Prostate gland (tissue), 2 donors: ENCODE results near the gene JDP2. TPM values are rescaled to one million over a fixed set of nuclear protein-coding genes. Genes with fewer than 3 reads are reported as not detected.

Source experiments
- DNase-seq: peaks from one replicate; pipeline ENCODE4 v3.0.0-alpha.2; 2019; ENCODE audit warnings: low spot score
- H3K27ac ChIP-seq, 2 donors: fragments of 200-600 bp; sonication (generic); 2 replicates each; pipeline ENCODE4 v1.5.1; 2017 to 2019
- H3K27me3 ChIP-seq: fragments of 200-600 bp; sonication (generic); replicated peaks from 2 replicates; pipeline ENCODE4 v1.5.1; 2019; ENCODE audit not compliant: insufficient read depth
- H3K36me3 ChIP-seq, 2 donors: fragments of 200-600 bp; sonication (generic); 1 replicate in 1 of 2; 2 replicates in 1 of 2; pipeline versions ENCODE4 v1.5.1 to v1.8.1; 2017 to 2019
- H3K4me1 ChIP-seq: fragments of 200-600 bp; sonication (generic); replicated peaks from 2 replicates; pipeline ENCODE4 v1.5.1; 2019
- H3K4me3 ChIP-seq, 2 donors: fragments of 200-600 bp; sonication (generic); 2 replicates each; pipeline ENCODE4 v1.5.1; 2017 to 2019
- H3K9me3 ChIP-seq: fragments of 200-600 bp; sonication (generic); 2 replicates; pipeline ENCODE4 v1.5.1; 2017
- CTCF ChIP-seq, 4 experiments: fragments of 200-600 bp in 2 of 4; fragments of 450-650 bp in 2 of 4; sonication (generic) in 2 of 4; IDR thresholded peaks; 1 replicate in 3 of 4; 2 replicates in 1 of 4; pipeline ENCODE4 v1.5.1; 2016 to 2019; ENCODE audit warnings: antibody characterized with exemption in 4 of 4, mild to moderate bottlenecking in 2 of 4, moderate library complexity in 2 of 4
- POLR2A ChIP-seq: fragments of 450-650 bp; IDR thresholded peaks from one replicate; pipeline ENCODE4 v1.6.1; 2016; ENCODE audit warnings: antibody characterized with exemption, mild to moderate bottlenecking
- POLR2AphosphoS5 ChIP-seq: sonication (generic); formaldehyde crosslinking; IDR thresholded peaks from one replicate; pipeline ENCODE4 v1.6.1; 2017; ENCODE audit warnings: antibody characterized with exemption
- WGBS: methylation state at CpG from one replicate; pipeline ENCODE4 v1.1.5; 2018; 5-methylcytosine and 5-hydroxymethylcytosine counted together
- intact Hi-C: fragments of 100-400 bp; cut with DNase I; formaldehyde crosslinking; loops from one replicate; pipeline ENCODE4 v1.14.2; 2022
- total RNA-seq, 2 donors: library from RNA; depleted of rRNA; stranded (reverse); fragments of >200 nt; gene quantifications; one replicate each; pipeline ENCODE4 v1.1.0, GENCODE V29; 2016

The JDP2 gene
- total RNA-seq, 2 donors from 2014 or later, result 27.1 to 34.0 TPM

GRCh38 chr14:75521415-75522199, 93.8 kb downstream of the JDP2 start:
- WGBS, result 45% methylated on average over 11 of the region's 11 CpGs

GRCh38 chr14:75522224-75522982, 94.6 kb downstream of the JDP2 start, which contains the start of gene BATF:
TSS of gene BATF (plus strand) at chr14:75522469. CDS start at chr14:75522683, 214 bp downstream.
- intact Hi-C loops, result no loop called here
- Histone ChIP-seq H3K36me3 (no peaks in the 10 kb centered on the region), H3K27me3 (no peaks in the 10 kb centered on the region), H3K9me3 (no peaks in the 10 kb centered on the region), H3K4me1 (no peaks in the 10 kb centered on the region), H3K4me3 (peak within 1 kb of the TSS; percentile 0 to 6), H3K27ac (peak within 1 kb of the TSS; percentile 55 to 70)
- no peak for DNase-seq
- TF ChIP-seq POLR2AphosphoS5, result no peak
- TF ChIP-seq POLR2A, result peak; percentile 31
- 62% methylated on average over 13 of the region's 13 CpGs for WGBS

More at GRCh38 chr14:75521415-75522199, 93.8 kb downstream of the JDP2 start:
- intact Hi-C loops, result no loop called here
- Histone ChIP-seq H3K4me3 (no peak overlapping the region), H3K36me3 (no peaks in the 10 kb centered on the region), H3K27me3 (no peaks in the 10 kb centered on the region), H3K27ac (peak overlapping the region; percentile 55 to 70), H3K4me1 (no peaks in the 10 kb centered on the region), H3K9me3 (no peaks in the 10 kb centered on the region)
- TF ChIP-seq POLR2AphosphoS5 (peak; percentile 84), POLR2A (no peak)
- DNase-seq, result no peak

DNA sequence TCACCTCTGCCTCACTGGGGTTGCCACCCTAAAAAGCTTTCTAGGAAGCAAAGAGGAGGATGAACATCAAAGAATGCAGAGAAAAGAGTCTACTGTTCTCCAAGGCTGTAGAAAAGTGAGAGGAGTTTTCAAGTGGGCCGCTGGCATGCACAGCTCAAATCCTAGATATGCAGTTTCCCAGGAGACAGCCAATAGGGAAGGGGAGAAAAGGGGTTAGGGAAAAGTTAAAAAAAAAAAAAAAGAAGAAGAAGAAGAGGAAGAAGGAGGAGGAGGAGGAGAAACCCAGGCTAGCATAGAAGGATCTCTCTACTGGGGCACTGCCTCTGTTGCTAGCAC, 95.1 kb downstream of the JDP2 start:
- WGBS, result 81% methylated on average over 1 of the region's 1 CpG
- DNase-seq, result no peak
- Histone ChIP-seq H3K9me3 (no peaks in the 10 kb centered on the region), H3K4me1 (no peaks in the 10 kb centered on the region), H3K27me3 (no peaks in the 10 kb centered on the region), H3K27ac (no peak overlapping the region), H3K4me3 (peak overlapping the region; percentile 0 to 6), H3K36me3 (no peaks in the 10 kb centered on the region)
- TF ChIP-seq POLR2A (no peak), CTCF (IDR thresholded peaks at IDR 0.05) (no peak), POLR2AphosphoS5 (no peak)
- intact Hi-C loops, result no loop called here

Other genes starting within 250 kb of the JDP2 start
- gene FOS, start 149.2 kb upstream of the JDP2 start, total RNA-seq, result 100 to 1,000 TPM in 1 of 2 donors, 10 to 100 TPM in 1; 73.9 to 127 TPM
- gene BATF, start 94.4 kb downstream of the JDP2 start, total RNA-seq, result 10 to 100 TPM in 1 of 2 donors, 1 to 10 TPM in 1; 3.1 to 11.8 TPM
- 10 to 100 TPM in 1 of 2 donors, 1 to 10 TPM in 1; 3.1 to 22.2 TPM for gene FLVCR2, start 150.6 kb downstream of the JDP2 start, total RNA-seq
- gene ERG28, start 232.9 kb downstream of the JDP2 start, total RNA-seq, result 10 to 100 TPM; 16.7 to 54.6 TPM
- 10 to 100 TPM; 40.3 to 46.2 TPM for gene TTLL5, start 233.2 kb downstream of the JDP2 start, total RNA-seq